ENCODE measurements around the gene MDC1.
"Not testable (repeated sequence)": the region's sequence is repeated elsewhere in the genome, so short reads cannot be mapped to it uniquely, and the experiment has no call there.

MDC1 gene

DNA sequence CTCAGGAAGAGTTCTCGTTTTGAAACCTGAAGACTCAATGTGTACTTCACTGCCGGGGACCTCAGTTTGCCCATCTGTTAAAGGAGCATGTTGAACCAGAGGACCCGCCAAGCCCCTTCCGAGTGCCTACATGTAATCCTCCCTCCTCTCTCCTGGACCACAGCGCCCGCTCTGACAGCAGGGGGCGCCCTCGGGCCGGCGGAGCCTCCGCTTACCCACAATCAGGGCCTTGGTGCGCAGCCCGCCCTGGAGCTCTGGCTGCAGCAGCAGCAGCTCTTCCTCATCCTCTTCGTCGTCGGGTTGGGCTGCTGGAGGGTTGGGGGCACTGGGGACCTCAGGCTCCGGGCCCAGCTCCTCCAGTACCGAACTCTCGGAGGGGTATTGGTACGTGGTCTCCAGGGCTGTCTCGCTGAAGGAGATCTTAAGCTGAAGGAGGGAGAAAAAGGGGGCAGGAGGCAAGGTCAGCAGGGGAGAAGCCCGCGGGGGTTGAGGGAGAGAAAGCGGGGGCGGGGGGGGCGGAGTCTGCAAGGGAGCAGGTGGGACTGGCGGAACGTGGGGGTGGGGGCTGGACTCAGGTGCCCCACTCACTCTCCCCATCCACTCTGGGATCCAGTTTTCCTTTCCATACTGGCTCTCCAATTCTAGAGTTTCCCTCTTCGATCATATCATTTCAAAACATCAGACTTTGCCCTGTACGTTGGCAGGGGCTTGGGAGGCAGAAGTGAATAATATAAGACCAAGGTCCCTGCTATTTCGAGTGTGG lies 37.9 kb downstream of the MDC1 start:
- DNase-seq = peak; percentile 83

DNA sequence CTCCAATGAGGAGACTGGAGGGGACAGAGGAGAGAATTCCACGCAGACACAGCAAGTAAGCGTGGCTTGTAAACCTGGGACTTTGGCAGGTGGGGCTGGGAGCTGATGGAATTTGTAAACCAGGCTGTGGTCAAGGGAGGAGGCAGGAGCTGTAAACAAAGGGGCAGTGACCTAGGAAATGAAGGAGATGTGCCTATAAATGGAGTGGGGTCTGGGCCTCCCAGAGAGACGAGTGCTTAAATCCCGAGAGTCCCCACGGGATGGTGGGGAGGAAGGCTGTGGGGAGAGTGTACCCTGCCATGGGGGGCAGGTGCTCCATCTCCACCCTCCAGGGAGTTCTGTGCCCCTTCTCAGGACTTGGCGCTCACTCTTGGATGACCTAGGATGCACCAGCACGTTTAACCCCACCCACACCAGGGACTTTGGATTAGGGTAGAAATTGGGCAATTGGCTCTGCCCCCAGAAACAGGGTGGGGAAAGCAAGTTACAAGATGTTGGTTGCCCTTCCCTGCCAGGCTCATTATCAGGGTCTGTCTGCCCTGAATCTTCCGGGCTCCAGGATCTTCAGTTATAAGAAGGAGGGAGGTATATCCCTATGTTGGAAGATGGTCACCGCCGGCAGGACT lies 40.3 kb downstream of the MDC1 start:
- peak; percentile 63 for DNase-seq

DNA sequence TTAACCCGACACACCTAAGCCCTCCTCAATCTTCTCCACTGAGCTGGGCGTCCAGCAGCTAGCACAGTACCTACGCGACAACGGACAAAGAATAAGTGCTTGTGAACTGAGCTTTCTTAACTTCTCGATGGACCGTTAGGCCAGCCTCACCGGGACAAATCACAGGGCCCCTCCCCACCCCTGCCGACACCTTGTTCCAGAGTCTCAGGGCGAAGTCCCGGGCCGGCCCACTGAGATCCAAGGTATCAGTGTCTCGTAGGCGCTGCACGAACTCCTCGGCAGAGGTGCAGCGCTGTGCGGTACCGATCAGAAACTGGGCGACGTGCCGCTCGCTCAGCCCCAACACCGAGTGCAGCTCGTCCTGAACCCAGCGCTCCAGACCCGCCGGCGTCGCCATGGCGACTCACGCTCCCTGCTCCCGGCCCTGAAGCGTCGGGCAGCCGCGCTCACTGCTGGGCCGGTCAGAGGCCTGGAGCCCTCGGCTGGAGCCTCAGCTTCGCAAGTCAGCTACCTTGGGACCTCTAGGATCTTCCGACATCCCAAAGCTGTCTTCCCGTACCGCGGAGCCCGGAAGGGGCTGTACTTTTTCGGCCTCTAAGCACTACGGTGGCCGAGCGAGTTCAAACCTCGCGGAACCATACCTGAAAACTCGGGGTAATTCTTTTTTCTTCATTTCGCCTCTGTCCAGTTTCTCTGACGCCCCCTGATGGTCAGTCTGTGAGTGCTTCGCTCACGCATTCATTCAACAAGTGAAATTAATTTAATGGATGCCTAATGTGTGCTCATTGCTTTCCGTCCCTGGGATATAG lies 44.4 kb downstream of the MDC1 start, which contains the start of gene DHX16:
Gene DHX16 (minus strand): TSS at position 562 of the 809 bp plus-strand sequence. CDS start 165 bp downstream, at position 397.
- DNase-seq = peak; percentile 98

DNA sequence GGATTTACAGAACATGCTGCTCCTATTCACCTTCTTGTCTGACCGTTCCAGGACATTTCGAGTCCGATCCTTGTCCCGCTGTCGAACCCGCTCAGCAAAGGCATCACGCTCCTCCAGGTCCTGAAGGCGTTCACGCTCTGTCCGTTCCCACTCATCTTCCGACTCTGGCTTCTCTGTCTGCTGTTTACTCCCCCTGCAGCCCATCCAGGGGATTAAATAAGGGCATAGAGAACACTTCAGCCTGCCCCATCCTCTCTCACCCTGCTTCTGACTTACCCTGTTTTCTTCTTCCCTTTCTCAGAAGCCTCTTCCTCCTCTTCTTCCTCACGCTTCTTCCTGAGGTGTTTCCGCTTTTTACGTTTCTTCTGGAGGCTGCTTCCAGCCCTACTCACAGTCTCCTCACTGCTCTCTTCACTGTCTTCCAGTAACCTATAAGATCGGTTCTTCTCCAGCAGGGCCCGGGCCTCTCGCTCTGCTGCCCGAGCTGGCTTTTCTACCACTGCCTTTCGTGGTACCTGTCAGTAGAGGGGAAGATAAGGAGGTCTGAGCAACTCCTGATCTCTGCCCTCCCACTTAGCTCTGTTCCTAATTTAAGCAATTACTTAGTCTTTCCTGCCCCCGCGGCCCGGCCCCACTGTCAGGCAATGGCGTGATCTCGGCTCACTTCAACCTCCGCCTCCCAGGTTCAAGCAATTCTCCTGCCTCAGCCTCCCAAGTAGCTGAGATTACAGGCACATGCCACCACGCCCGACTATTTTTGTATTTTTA lies 46.1 kb downstream of the MDC1 start:
- no peak for DNase-seq

DNA sequence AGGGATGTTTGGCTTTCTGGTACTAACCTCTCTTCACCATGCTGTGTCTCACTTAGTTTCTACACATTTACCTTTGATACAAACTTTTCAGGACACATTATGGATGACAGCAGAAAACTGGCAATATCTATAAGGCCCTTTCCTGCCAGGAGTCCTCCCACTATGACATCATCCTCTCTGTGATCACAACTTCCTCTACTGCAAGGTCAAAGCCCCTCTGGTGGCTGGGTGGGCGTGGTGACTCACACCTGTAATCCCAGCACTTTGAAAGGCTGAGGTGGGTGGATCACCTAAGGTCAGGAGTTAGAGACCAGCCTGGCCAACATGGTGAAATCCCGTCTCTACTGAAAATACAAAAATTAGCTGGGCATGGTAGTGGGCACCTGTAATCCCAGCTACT lies 50.8 kb downstream of the MDC1 start:
- not testable (repeated sequence) for DNase-seq

DNA sequence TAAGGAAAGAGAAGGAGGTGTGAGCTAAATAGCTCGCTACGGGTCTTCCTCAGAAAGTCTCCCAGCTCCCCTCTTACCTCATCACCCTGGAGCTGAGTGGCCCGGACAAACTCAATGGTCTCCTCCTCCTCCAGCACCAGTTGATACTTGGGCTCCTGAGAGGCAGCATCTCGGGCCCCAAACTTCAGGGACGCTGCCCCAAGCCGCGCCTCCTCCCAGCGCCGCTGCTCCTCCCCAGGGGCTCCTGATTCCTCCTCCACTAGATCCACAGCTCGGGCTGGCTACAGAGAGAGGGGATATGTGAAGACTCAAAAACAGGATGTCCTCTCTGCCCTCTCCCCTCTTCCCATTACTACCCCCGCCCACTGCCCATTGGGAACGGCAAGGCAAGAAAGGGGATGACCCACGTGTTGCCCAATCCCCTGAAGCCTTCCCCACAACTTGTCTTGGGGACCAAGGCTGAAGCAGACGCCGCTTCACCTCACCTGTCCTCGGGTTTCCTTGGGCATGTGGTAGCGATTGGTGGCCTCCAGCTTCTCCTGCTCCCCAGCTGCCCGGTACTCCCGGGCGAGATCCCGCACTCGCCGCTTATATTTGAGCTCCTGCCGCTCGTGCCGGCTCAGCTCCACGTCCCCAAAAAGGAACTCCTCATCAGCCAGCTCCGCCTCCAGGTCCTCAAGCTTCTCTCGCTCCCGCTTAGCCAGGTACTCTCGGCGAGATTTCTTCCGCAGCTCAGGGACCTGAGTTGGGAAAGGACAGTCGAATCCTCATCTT lies 51.9 kb downstream of the MDC1 start:
- no peak for DNase-seq

DNA sequence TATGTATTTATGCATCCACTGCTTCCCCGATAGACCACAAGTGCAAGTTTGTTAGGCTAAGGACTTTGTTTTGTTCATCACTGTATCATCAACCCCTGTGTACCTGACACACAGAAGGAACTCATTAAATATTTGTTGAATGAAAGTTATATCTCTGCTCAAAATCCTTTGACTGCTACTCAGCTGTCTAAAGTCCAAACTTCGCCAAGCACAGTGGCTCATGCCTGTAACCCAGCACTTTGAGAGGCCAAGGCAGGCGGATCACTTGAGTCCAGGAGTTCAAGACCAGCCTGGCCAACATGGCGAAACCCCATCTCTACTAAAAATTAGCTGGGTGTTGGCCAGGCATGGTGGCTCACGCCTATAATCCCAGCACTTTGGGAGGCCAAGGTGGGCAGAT lies 59.2 kb downstream of the MDC1 start:
- DNase-seq = not testable (repeated sequence)

DNA sequence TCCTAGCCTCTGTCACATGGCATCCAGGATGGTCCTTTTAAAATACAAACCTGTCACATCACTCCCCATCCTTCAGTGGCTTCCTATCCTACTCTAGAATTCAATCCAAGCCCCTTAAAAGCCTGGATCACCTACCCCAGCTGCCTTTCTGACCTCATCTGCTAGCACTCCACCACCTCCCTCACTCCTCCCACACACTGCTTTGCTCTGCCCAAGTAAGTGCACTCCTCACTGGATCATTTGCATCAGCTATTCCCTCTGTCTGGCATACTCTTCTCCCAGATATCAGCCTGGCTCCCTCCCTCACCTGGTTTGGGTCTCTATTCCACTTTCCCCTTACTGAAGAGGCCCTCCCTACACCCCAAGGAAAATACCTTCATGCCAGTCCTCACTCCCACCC lies 59.6 kb downstream of the MDC1 start:
- no peak for DNase-seq

DNA sequence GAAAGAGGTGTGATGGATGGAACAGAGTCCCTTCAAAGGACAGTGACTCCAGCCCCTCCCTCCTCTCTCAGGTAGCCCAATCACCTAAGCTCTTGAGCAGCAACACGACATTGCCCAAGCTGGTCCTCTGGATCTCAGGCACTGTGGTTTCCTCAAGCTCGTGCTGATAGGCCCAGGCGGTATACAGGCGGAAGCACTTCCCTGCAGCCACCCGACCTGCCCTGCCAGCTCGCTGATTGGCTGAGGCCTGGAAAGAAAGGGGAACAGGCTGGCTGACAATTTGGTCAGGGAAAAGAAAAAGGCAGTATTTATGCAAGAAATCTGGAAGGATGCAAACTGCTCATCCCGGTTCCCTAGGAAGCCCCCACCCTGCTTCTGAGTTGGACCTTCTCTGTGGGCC lies 60.6 kb downstream of the MDC1 start:
- no peak for DNase-seq

DNA sequence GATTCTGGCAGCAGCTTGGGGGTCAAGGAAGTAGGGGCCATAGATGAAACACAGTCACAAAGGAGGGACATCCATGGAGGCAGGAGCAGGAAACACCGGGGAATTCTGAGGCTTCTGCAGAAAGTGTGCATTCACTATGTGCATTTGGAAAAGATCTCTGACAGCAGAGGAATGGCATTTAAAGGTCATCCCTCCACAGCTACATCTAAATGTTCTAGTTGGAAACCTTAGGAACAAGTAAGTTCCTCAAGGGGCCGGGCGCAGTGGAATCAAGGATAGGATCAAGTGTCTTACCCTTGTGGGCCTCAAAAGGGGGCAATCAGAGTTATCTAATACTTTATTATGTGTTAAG lies 61.4 kb downstream of the MDC1 start:
- no peak for DNase-seq

DNA sequence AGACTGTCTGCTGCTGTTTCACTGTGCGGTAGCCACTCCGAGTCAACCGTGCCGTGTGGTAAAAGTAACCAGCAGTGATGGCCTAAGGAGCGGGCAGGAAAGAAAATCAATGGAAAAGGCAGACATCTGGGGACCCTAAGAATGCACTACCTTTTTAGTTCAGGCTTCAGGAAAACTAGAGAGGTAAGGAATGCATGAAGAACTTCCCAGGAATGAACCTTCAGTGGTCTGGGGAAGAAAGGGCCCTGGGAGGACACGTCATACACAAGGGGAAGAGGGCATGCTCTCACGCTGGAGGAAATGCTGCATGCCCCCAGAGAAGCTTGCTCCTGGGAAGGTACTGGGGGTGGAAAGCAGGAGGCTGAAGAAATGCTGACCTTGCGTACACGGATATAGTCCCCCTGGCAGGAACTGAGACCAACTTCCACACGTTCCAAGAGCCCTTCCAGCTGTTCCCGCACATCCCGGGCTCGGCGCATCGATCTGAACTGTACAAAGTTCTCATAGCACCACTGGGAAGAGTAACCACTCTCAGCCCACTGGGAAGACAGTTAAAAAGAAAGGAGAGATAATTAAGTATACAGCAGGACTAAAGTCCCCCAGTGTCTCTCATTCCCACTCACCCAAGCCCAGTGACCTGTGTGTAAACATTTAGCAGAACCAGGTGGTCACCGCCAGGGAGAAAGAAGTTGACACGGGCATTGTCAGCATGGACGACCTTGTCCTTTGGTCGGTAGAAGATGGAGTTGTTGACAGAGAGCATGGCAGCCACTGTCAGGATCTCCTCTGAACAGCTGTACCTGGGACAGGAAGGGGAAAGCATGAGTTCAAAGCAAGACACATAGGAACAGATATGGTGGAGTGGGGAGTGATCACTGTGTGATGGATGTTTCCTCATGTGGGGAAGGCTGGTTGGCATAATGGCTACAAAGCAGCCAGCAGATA lies 62.0 kb downstream of the MDC1 start:
- DNase-seq = no peak

DNA sequence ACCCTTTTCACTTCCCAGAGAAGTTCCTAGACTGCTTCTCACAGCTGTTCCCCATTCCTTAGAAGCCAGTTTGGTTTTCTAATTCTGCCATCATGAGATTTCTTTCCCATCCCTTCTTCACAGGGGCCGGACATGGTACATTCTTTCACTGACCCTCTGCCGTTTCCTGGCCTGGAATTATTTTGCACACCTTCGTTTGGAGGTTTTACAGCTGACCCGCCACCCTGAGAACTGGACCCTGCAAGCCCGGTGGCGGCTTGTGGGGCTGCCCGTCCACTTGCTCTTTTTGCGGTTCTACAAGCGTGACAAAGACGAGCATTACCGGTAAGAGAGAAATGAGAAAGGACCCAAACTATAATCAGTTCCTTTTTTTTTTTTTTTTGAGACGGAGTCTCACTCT lies 65.9 kb downstream of the MDC1 start:
- DNase-seq = no peak
